Amygdala (tissue), 56 donors: ENCODE measurements around the gene PTPRN2.
"Not testable (repeated sequence)": the region's sequence is repeated elsewhere in the genome, so short reads cannot be mapped to it uniquely, and the experiment has no call there.

ENCODE experiments used
- DNase-seq, 56 donors: peaks; one replicate each; lab custom pipeline; 2025; lab: John Stamatoyannopoulos, UW

The PTPRN2 gene

GRCh38 chr7:158257001-158257400 is 330.6 kb downstream of the PTPRN2 start:
- no peak for DNase-seq

DNA sequence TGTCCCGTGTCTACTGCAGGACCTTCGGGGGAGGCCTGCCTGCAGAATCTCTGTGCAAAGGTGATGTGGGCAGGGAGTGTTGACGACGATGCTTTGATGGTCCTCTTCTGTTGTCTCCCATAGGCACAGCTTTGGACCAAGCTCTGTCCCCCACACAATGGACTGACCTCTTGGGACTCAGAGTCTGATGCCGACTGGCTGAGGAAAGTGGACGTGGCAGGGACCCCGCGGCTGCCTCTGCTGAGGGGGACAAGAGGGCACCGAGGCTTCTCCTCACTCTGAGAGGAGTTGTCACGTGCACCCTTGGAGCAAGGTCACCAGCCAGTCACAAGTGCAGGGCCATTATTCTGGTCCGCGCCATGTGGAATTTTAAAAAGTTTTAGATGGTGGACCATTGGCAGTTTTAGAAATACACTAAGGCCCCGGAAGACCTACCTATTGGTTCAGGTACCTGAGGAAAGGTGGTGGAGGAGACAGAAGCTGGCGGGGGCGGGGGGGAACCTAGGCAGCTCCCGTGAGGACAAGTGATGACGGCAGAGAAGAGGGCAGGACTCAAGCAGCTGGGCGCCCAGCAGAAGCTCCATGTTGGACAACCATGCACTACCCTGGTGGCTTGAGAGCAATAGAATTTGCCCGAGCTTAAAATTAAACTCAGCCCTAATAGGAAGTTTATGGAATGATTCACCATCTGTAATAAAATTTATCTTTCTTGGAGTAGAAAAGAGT is 331.4 kb downstream of the PTPRN2 start:
- no peak for DNase-seq

DNA sequence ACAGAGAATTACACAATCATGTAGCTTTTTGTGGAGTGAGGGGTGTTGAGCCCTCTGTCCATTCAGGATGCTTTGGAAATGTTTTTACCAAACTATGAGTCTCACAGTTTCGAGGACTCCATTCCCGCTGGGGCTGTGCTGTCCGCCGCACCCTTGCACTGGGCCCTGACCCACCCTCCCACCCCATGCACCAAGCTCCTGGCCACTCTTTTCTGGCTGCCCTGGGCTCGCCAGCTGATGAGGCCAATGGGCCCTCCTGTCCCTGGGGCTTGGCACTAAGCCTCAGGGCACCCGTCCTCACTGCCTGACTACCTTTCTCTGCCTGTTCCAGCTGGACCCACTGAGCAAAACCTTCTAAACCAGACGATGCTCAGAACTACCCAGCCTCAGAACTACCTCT is 332.1 kb downstream of the PTPRN2 start:
- no peak for DNase-seq

DNA sequence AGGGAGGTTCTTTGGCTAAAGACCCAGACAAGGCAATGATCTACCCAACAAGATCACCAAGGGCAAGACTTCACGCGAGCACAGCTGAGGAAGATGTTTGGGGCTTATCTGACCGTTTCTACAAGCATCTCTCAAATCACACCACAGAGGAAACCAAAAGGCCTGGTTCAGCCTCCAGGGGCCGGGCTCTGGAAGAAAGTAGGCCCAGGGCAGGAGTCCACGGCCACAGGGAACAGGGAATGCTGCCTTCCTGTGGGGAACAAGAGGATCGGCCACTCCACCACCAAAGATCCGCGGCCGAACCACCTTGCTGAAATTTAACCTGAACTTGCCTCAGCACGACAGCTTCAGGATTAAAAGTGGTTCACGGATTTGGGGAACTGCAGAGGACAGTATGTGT is 332.5 kb downstream of the PTPRN2 start:
- DNase-seq: no peak

DNA sequence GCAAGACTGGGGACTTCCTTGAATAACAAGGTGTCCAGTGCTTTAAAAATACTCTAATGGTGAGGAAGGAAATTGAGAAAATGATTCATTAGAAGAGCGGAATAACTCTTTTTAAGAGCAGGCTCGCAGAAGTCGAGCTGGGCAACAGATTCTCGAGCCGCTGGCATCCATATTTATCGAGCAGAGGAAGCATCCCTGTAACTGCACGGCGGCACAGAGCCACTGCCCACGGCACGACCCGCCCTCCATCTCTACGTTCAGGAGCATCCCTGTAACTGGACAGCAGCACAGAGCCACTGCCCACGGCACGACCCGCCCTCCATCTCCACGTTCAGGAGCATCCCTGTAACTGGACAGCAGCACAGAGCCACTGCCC is 334.0 kb downstream of the PTPRN2 start:
- DNase-seq: not testable (repeated sequence)

DNA sequence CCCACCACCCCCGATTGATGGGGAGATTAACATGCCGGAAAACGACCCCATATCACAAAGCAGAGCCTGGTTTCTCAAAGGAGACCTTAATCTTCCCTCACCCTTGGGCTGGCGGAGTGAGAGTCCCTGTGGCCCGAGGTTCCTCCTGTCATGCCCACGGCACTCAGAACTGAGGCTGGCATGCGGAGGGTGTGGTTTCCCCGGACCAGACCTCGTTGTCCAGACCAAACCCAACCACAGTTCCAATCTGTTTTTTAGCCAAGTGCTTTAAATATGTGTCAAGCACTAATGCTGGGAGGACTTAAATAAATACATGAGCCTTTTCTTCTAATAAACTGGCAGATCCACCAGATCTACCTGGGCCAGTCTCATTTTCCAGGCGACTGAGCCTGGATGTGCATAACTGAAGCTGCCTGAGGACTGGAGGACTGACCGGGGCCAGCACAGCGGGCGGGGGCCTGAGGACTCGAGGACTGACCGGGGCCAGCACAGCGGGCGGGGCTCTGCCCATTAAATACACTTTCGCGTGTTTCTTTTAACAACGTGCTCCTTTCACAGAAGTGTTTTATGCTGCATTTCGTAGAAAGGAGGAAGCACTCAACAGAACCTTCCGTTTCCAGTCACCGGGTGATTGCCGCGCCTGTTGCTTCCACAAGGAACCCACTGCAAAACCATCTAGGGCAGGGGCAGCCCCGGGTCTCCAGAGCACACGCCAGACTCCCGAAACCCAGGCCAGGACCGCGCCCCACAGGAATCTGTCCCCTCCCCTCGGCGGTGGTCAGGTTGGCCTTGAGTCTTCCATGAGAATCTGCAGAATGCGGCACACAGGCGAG is 334.6 kb downstream of the PTPRN2 start:
- DNase-seq: no peak

DNA sequence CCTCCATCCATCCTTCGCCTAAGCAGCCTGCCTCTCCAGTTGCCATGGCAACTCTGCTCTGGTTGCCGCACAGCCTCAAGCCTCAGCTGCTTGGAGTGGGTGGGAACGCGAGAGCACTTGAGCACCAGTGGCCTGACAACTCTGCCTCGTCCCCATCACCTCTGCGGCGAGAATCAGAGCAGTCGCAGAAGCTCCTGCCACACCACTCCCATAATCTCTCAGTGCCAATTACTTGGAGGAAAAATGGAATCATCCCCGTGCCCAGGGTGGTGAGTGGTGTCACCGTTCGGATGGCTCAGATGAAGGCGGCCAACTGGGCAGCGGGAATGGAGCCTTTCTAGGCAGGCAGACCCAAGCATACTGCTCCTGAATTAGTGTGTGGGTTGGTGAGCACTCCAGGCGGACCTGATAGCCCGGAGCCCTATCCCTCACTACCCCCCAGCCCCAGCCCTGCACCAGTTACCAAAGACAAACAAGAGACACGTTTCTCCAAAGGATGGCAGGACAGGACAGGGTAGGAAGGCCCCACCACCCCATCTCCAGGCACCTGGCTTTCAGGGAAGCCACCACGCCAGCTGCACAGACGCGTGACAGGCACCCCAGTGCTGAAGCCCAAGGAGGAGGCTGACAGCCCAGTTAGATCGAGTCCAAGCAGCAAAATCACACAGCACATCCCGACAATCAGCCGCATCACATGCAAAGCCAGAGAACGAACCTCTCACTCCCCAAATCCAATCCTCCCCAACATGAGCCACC is 335.4 kb downstream of the PTPRN2 start:
- DNase-seq: peak in 34 of 56 donors; percentile 8 to 74 (median 48)

DNA sequence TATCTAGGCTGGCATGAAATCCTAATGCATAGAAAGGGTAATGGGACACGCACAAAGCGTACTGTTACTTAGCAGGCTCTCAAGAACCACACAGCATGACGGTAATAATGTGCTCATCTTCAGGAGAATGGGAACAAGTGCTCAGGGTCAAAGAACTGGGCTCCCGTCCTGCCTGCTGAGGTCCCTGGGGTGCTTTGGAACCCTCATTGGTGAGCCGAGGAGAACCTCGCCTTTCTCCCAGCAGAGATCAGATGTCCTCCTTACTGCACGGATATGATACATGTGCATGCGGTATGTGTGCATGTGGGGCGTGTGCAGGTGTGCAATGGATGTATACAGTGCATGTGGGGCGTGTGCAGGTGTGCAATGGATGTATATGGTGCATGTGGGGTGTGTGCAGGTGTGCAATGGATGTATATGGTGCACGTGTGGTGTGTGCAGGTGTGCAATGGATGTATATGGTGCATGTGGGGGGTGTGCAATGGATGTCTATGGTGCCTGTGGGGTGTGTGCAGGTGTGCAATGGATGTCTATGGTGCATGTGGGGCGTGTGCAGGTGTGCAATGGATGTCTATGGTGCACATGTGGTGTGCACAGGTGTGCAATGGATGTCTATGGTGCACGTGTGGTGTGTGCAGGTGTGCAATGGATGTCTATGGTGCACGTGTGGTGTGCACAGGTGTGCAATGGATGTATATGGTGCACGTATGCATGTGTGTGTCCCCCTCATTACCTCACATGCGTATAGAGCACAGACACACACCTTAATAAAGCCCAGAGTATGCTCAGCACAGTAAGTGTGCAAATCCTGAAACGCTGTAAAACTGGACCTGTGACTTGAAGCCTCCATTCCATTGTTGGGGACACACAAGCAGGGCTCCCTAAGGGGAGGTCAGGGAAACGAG is 336.3 kb downstream of the PTPRN2 start:
- DNase-seq: no peak

GRCh38 chr7:158249692-158250091 is 337.9 kb downstream of the PTPRN2 start:
- DNase-seq: no peak

DNA sequence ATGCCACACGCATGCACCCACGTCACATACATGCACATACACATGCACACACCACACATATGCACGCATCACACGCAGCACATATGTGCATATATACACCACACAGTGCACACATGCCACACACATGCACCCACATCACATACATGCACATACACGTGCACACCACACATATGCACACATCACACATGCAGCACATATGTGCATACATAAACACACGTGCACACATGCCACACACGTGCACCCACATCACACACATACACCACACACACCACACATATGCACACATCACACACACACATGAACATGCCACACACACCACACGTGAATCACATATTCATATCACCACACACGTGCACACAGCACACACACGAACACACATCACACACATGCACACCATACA is 338.8 kb downstream of the PTPRN2 start:
- no peak for DNase-seq

- no peak for DNase-seq
Measured at GRCh38 chr7:158247758-158248487, 339.7 kb downstream of the PTPRN2 start.

DNA sequence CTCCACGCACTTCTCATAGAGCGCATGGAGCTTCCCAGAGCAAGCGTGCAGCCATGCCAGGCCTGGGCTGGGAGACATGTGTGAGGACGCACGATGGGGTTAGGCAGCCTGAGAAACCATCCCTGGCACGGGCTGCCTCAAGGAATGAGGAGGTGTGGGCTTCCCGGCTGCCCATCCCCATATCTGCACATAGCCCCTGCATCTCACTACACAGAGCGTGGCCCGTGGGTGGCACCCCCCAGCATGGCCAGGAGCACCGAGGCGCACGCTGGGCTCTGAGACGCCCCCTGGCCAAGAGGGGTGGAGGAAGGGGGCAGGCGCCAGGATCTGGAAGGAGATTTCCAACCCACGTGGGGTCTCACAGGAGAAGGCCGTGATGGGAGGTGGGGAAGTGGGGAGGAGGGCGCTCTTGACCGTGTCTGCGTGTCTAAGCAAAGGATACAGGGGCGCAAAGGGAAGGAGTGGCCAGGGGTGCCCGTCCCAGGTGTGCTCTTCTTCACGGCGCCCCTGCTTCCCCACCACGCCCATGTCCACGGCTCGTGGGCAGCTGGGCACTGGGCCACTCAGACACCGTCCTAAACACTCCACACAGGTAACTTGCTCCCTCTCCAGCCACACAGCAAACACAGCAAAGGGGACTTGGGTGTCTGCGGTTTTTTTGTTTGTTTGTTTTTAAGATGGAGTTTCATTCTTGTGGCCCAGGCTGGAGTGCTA is 340.5 kb downstream of the PTPRN2 start:
- DNase-seq: no peak

GRCh38 chr7:158246272-158246959 is 341.2 kb downstream of the PTPRN2 start:
- DNase-seq: no peak

- no peak for DNase-seq
Measured at GRCh38 chr7:158245724-158246041, 341.9 kb downstream of the PTPRN2 start.

DNA sequence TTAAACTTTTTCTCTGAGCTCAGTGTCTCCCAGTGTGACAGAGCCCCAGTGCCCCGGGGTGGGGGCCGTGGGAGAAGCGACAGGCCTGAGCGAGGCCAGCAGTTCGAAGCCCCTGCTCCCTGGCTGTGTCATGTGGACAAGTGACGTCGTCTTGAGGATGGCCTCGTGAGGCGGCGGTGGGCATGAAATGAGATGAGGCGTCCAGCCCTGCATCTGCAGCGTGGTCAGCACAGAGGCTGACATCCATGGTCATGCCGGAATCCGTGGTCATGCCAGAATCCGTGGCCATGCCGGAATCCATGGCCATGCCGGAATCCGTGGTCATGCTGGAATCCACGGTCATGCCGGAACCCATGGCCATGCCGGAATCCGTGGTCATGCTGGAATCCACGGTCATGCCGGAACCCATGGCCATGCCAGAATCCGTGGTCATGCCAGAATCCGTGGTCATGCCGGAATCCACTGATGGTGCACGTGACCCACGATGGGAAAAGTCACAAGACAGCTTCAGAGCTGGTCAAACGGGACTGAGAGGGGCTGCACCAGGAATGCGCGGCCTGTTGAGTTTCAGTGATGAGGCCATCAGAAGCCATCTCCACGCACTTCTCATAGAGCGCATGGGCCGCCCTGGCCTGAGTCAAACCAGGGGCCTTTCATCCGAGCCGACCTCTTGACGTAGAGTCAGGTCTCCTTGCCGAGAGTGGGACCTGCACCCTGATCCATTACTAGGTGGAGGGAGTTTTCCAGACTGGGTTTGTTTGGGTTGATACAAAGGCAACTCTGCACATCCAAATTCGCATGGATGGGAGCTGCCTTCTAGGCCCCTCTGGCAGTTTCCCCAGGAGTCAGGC is 342.5 kb downstream of the PTPRN2 start:
- no peak for DNase-seq

DNA sequence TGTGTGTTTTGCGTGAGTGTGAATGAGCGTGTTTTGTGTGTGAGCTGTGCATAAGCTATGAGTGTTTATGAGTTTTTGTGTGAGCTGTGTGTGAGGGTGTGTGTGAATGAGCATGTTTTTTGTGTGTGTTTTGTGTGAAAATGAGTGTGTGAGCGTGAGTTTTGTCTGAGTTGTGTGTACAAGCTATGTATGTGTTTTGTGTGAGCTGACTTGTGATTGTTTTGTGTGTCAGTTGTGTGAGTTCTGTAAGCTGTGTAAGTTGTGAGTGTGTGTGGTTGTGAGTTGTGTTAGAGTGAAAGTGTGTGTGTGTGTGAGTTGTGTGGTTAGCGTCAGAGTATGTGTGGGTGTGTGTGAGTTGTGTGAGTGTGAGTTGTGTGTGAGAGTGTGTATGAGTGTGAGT is 343.2 kb downstream of the PTPRN2 start:
- no peak for DNase-seq

DNA sequence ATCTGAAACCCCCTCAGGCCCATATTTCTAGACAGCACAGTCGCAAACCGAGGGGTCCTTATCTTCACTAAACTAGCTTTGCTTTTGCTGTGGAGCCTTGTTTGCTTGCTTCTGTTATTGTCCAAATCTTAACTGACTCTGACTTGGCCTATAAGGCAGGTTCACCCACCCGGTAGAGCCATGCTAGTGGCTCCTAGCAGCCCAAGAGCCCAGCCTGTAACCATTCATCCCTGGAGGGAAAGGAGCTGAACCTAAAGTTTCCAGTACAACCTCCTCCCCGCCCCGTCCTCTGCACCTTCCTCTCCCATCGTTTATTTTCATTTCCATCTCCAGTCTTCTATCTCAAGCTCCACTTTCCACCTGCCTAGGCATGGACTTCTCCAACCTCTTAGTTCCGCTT is 345.7 kb downstream of the PTPRN2 start:
- DNase-seq: no peak

- no peak for DNase-seq
Measured at GRCh38 chr7:158240801-158241200, 346.8 kb downstream of the PTPRN2 start.
